ENCODE data around the gene PLCXD3.

GRCh38 chr5:41435276-41435675 is 75.1 kb downstream of the PLCXD3 start:
- TF ChIP-seq POLR2A (IDR thresholded peaks at IDR 0.05; ENCODE audit: low read depth, low read length) (no peak), SMC3 (IDR thresholded peaks at IDR 0.05; ENCODE audit: low read depth, low read length) (no peak), MAFK (IDR thresholded peaks at IDR 0.05; ENCODE audit: low read depth, low read length) (no peak), RFX5 (IDR thresholded peaks at IDR 0.05; ENCODE audit: low read depth, low read length) (no peak), BHLHE40 (IDR thresholded peaks at IDR 0.05; ENCODE audit: low read depth, low read length) (no peak), CEBPB (IDR thresholded peaks at IDR 0.05; ENCODE audit: low read depth, low read length) (no peak), RAD21 (IDR thresholded peaks at IDR 0.05; ENCODE audit: low read length) (no peak), FOS (IDR thresholded peaks at IDR 0.05; ENCODE audit: low read depth, low read length) (no peak), NFE2L2 (IDR thresholded peaks at IDR 0.05; ENCODE audit: low read depth, low read length) (no peak)
- TF ChIP-seq, protein P1, sequence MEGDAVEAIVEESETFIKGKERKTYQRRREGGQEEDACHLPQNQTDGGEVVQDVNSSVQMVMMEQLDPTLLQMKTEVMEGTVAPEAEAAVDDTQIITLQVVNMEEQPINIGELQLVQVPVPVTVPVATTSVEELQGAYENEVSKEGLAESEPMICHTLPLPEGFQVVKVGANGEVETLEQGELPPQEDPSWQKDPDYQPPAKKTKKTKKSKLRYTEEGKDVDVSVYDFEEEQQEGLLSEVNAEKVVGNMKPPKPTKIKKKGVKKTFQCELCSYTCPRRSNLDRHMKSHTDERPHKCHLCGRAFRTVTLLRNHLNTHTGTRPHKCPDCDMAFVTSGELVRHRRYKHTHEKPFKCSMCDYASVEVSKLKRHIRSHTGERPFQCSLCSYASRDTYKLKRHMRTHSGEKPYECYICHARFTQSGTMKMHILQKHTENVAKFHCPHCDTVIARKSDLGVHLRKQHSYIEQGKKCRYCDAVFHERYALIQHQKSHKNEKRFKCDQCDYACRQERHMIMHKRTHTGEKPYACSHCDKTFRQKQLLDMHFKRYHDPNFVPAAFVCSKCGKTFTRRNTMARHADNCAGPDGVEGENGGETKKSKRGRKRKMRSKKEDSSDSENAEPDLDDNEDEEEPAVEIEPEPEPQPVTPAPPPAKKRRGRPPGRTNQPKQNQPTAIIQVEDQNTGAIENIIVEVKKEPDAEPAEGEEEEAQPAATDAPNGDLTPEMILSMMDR (conservative IDR thresholded peaks at IDR 0.05; ENCODE audit: low read depth, low read length), result no peak
- TF ChIP-seq, protein P2, sequence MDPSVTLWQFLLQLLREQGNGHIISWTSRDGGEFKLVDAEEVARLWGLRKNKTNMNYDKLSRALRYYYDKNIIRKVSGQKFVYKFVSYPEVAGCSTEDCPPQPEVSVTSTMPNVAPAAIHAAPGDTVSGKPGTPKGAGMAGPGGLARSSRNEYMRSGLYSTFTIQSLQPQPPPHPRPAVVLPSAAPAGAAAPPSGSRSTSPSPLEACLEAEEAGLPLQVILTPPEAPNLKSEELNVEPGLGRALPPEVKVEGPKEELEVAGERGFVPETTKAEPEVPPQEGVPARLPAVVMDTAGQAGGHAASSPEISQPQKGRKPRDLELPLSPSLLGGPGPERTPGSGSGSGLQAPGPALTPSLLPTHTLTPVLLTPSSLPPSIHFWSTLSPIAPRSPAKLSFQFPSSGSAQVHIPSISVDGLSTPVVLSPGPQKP (IDR thresholded peaks at IDR 0.05; ENCODE audit: borderline replicate concordance, low read depth, low read length), result no peak
- TF ChIP-seq, protein P3, sequence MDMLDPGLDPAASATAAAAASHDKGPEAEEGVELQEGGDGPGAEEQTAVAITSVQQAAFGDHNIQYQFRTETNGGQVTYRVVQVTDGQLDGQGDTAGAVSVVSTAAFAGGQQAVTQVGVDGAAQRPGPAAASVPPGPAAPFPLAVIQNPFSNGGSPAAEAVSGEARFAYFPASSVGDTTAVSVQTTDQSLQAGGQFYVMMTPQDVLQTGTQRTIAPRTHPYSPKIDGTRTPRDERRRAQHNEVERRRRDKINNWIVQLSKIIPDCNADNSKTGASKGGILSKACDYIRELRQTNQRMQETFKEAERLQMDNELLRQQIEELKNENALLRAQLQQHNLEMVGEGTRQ (IDR thresholded peaks at IDR 0.05; ENCODE audit: low read depth, low read length), result no peak

Measured in IMR-90 (cell line).